ENCODE results near the gene RAB31.

DNA sequence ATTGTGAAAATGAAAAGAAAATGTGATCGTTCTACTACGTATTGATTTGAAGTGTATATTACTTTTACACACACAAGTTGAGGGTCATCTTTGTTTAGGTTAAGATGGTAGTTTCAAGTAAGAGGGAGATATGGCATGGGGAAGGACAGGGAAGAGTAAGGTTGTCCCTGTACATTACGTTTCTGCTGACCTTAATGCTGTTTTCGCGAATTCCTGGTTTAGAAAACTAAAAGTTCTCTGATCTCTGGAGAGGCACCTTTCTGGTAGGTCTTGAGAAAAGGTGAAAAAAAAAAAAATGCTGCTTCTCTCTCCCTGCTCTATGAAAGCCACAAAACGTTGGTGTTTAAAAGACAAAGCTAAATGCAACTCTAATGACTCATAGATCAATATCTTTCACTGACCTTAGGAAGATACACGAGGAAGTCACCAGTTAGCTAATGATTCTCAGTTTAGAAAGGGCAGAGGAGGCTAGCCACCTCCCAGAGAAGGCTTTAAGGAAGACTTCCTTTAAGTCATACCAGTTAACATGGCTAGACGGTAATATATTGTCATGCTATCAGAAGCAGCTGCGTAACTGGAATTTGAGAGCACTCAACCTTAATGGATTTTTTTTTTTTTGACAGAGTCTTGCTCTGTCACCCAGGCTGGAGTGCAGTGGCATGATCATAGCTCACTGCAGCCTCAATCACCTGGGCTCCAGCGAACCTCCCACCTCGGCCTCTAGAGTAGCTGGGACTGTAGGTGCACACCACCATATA lies 190.9 kb downstream of the RAB31 start:
- TF ChIP-seq, protein P1, sequence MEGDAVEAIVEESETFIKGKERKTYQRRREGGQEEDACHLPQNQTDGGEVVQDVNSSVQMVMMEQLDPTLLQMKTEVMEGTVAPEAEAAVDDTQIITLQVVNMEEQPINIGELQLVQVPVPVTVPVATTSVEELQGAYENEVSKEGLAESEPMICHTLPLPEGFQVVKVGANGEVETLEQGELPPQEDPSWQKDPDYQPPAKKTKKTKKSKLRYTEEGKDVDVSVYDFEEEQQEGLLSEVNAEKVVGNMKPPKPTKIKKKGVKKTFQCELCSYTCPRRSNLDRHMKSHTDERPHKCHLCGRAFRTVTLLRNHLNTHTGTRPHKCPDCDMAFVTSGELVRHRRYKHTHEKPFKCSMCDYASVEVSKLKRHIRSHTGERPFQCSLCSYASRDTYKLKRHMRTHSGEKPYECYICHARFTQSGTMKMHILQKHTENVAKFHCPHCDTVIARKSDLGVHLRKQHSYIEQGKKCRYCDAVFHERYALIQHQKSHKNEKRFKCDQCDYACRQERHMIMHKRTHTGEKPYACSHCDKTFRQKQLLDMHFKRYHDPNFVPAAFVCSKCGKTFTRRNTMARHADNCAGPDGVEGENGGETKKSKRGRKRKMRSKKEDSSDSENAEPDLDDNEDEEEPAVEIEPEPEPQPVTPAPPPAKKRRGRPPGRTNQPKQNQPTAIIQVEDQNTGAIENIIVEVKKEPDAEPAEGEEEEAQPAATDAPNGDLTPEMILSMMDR (IDR thresholded peaks at IDR 0.05): no peak
- no peak for TF ChIP-seq POLR2A (IDR thresholded peaks at IDR 0.05)
